ENCODE data around the gene COL23A1. TPM values are rescaled to one million over a fixed set of nuclear protein-coding genes. Genes with fewer than 3 reads are reported as not detected.
"Not testable (repeated sequence)": the region's sequence is repeated elsewhere in the genome, so short reads cannot be mapped to it uniquely, and the experiment has no call there.

COL23A1 gene
- total RNA-seq, 1 donor from 2014 or later = 0.96 TPM

GRCh38 chr5:178271726-178272479 is 318.3 kb downstream of the COL23A1 start:
- DNase-seq (ENCODE audit: low spot score) = no peak

- DNase-seq (ENCODE audit: low spot score) = no peak
Measured at GRCh38 chr5:178271231-178271630, 319.0 kb downstream of the COL23A1 start.

- DNase-seq (ENCODE audit: low spot score) = no peak
Measured at GRCh38 chr5:178269499-178269898, 320.7 kb downstream of the COL23A1 start.

- DNase-seq (ENCODE audit: low spot score) = no peak
Measured at GRCh38 chr5:178267876-178268275, 322.3 kb downstream of the COL23A1 start.

GRCh38 chr5:178267245-178267644 is 322.9 kb downstream of the COL23A1 start:
- no peak for DNase-seq (ENCODE audit: low spot score)

- DNase-seq (ENCODE audit: low spot score) = no peak
Measured at GRCh38 chr5:178266581-178266980, 323.6 kb downstream of the COL23A1 start.

GRCh38 chr5:178265746-178266145 is 324.4 kb downstream of the COL23A1 start:
- DNase-seq (ENCODE audit: low spot score) = no peak

GRCh38 chr5:178264044-178264443 is 326.1 kb downstream of the COL23A1 start:
- DNase-seq (ENCODE audit: low spot score) = no peak

GRCh38 chr5:178261666-178262600 is 328.3 kb downstream of the COL23A1 start:
- DNase-seq (ENCODE audit: low spot score) = no peak

- no peak for DNase-seq (ENCODE audit: low spot score)
Measured at GRCh38 chr5:178259623-178260536, 330.3 kb downstream of the COL23A1 start.

GRCh38 chr5:178257650-178258049 is 332.5 kb downstream of the COL23A1 start:
- no peak for DNase-seq (ENCODE audit: low spot score)

GRCh38 chr5:178256746-178257145 is 333.4 kb downstream of the COL23A1 start:
- DNase-seq (ENCODE audit: low spot score) = no peak

GRCh38 chr5:178253632-178254031 is 336.6 kb downstream of the COL23A1 start:
- DNase-seq (ENCODE audit: low spot score) = not testable (repeated sequence)

GRCh38 chr5:178252258-178252657 is 337.9 kb downstream of the COL23A1 start:
- DNase-seq (ENCODE audit: low spot score) = no peak

- DNase-seq (ENCODE audit: low spot score) = no peak
Measured at GRCh38 chr5:178250263-178250662, 339.9 kb downstream of the COL23A1 start.

- no peak for DNase-seq (ENCODE audit: low spot score)
Measured at GRCh38 chr5:178249191-178249989, 340.8 kb downstream of the COL23A1 start.

- DNase-seq (ENCODE audit: low spot score) = no peak
Measured at GRCh38 chr5:178248750-178249149, 341.4 kb downstream of the COL23A1 start.

GRCh38 chr5:178247481-178248456 is 342.4 kb downstream of the COL23A1 start:
- no peak for DNase-seq (ENCODE audit: low spot score)

- no peak for DNase-seq (ENCODE audit: low spot score)
Measured at GRCh38 chr5:178246624-178247279, 343.4 kb downstream of the COL23A1 start.

Data from umbilical cord (tissue), 2 donors.